Measurements from ENCODE around the gene APOM.

DNA sequence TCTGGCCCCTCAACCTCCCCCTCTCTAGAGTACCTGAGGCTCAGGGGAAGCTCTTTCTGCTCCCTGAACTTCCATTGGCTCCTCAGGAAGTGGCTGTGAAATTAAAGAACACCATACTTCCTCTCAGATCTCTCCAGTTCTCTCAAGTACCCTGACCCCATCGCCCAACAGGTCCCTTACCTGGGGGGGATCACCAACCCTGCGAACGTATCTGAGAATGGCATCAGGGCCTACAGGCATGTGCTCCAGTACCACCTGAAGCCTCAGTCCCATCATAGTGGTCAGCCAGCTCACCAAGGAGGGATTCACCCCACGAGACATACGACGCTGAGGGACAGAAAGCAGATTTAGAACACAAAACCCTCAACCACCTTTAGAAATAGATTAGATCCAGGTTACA lies 15.1 kb upstream of the APOM start:
- TF ChIP-seq, protein P1, sequence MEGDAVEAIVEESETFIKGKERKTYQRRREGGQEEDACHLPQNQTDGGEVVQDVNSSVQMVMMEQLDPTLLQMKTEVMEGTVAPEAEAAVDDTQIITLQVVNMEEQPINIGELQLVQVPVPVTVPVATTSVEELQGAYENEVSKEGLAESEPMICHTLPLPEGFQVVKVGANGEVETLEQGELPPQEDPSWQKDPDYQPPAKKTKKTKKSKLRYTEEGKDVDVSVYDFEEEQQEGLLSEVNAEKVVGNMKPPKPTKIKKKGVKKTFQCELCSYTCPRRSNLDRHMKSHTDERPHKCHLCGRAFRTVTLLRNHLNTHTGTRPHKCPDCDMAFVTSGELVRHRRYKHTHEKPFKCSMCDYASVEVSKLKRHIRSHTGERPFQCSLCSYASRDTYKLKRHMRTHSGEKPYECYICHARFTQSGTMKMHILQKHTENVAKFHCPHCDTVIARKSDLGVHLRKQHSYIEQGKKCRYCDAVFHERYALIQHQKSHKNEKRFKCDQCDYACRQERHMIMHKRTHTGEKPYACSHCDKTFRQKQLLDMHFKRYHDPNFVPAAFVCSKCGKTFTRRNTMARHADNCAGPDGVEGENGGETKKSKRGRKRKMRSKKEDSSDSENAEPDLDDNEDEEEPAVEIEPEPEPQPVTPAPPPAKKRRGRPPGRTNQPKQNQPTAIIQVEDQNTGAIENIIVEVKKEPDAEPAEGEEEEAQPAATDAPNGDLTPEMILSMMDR (conservative IDR thresholded peaks at IDR 0.05; ENCODE audit: low read depth, low read length) = no peak
- no peak for TF ChIP-seq EZH2 (IDR thresholded peaks at IDR 0.05; ENCODE audit: borderline replicate concordance, low read depth, low read length, poor library complexity, severe bottlenecking)

Measured in A673 (cell line).